ENCODE data around the gene CDHR3. TPM values are rescaled to one million over a fixed set of nuclear protein-coding genes. Genes with fewer than 3 reads are reported as not detected.

The CDHR3 gene
- total and polyA plus RNA-seq, 5 donors from 2014 or later: 5.6 to 38.2 (median 8.5) TPM

DNA sequence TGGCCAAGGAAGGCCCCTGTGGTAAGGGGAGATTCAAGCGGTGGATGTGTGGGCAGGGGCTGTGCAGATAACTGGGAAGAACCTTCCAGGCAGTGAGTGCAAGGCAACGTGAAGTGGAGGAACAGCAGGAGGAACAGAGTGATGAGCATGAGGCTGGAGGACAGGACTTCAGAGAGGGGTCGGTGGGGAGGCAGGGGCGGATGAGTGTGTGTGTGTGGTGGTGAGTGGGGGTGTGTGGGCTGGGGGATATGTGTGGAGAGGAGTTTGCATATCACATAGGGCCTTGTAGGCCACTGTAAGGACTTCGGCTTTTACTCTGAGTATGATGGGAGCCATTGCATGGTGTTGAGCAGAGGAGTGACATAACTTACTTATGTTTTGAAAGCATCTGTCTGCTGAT is 75.2 kb downstream of the CDHR3 start:
- DNase-seq: no peak
- H3K4me1 ChIP-seq (ENCODE audit: control insufficient read depth, insufficient read depth, low read length, poor library complexity, severe bottlenecking): peaks cover 18% of the 10 kb centered on the region
- Mint-ChIP-seq H3K9me3 (no peaks in the 10 kb centered on the region), H3K4me3 (no peak overlapping the region), H3K27me3 (peaks cover 5% of the 10 kb centered on the region), H3K36me3 (no peaks in the 10 kb centered on the region), H3K4me1 (peaks cover 0 to 35% (median 9%) of the 10 kb centered on the region in 4 donors), H3K27ac (peak overlapping the region in 2 of 3 donors; percentile 2 to 57)
- no peaks in the 10 kb centered on the region for H3K27me3 ChIP-seq (ENCODE audit: control insufficient read depth, insufficient read depth, low read length)
- no peak overlapping the region for H3K4me3 ChIP-seq (ENCODE audit: low read depth, low read length)
- no peak for ATAC-seq (ENCODE audit: low read depth in 2 of 2)
- no peaks in the 10 kb centered on the region for H3K9me3 ChIP-seq (ENCODE audit: control insufficient read depth in 2 of 2, low read length in 2 of 2)
- H3K36me3 ChIP-seq (ENCODE audit: control insufficient read depth, insufficient read depth, low read length): no peaks in the 10 kb centered on the region
- no peak overlapping the region for H3K27ac ChIP-seq (ENCODE audit: insufficient read depth, low read length, poor library complexity, severe bottlenecking)

DNA sequence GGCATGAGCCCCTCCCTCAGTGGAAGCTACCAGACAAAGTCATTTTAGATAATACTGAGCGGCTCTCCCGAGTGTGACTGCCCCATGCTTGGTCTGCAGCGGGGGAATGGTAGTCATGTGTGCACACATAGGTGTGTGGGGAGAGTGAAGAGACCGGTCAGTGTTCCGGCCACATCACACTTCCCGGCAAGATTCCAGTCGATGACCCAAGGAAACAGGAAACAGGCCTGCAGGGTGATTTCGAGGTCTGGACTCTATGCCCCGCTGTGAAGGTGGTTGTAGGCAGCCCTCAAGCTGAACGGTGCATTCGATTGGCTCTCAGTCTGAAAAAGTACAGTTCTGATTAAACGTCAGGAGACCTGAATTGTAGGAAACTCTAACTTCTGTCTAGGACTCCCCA is 75.9 kb downstream of the CDHR3 start:
- H3K4me1 Mint-ChIP-seq: peaks cover 0 to 35% (median 9%) of the 10 kb centered on the region in 4 donors
- H3K4me3 Mint-ChIP-seq: no peak overlapping the region
- H3K4me1 ChIP-seq (ENCODE audit: control insufficient read depth, insufficient read depth, low read length, poor library complexity, severe bottlenecking): peaks cover 18% of the 10 kb centered on the region
- ATAC-seq (ENCODE audit: low read depth in 2 of 2) (no peak), DNase-seq (no peak)
- no peaks in the 10 kb centered on the region for H3K36me3 Mint-ChIP-seq
- H3K9me3 ChIP-seq (ENCODE audit: control insufficient read depth in 2 of 2, low read length in 2 of 2): no peaks in the 10 kb centered on the region
- no peak overlapping the region for H3K4me3 ChIP-seq (ENCODE audit: low read depth, low read length)
- no peak overlapping the region for H3K27ac ChIP-seq (ENCODE audit: insufficient read depth, low read length, poor library complexity, severe bottlenecking)
- H3K36me3 ChIP-seq (ENCODE audit: control insufficient read depth, insufficient read depth, low read length): no peaks in the 10 kb centered on the region
- H3K27ac Mint-ChIP-seq: no peak overlapping the region
- H3K27me3 Mint-ChIP-seq: peaks cover 5% of the 10 kb centered on the region
- H3K27me3 ChIP-seq (ENCODE audit: control insufficient read depth, insufficient read depth, low read length): no peaks in the 10 kb centered on the region
- no peaks in the 10 kb centered on the region for H3K9me3 Mint-ChIP-seq

DNA sequence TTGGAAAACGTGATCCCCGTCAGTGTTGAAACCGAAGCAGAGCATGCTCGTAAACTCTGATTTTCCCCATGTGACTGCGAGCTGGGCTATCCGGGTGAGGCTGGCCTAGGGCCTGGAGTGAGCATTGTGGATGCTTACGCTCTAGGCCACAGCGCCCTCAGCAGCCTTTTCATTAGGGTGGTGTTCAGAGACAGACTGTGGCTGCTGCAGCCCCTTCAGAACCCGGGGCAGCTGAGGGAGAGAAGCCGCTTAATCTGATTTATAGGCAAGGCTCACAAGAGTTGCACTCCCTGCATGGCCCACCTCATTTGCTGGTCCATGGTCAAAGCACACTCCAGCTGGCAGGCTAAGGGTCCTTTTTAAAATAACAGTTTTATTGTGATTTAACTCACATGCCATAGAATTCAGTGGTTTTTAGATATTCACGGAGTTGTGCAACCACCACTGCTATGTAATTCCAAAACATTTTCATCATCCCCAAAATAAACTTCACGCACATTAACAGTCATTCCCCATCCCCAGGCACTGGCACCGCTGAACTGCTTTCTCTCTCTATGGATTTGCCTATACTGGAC is 76.5 kb downstream of the CDHR3 start:
- Mint-ChIP-seq H3K36me3 (no peaks in the 10 kb centered on the region), H3K9me3 (no peaks in the 10 kb centered on the region), H3K27ac (no peak overlapping the region), H3K4me1 (peaks cover 0 to 35% (median 7%) of the 10 kb centered on the region in 4 donors), H3K4me3 (no peak overlapping the region), H3K27me3 (peaks cover 12% of the 10 kb centered on the region)
- Histone ChIP-seq H3K4me1 (ENCODE audit: control insufficient read depth, insufficient read depth, low read length, poor library complexity, severe bottlenecking) (peaks cover 18% of the 10 kb centered on the region), H3K27me3 (ENCODE audit: control insufficient read depth, insufficient read depth, low read length) (no peaks in the 10 kb centered on the region), H3K4me3 (ENCODE audit: low read depth, low read length) (no peak overlapping the region), H3K27ac (ENCODE audit: insufficient read depth, low read length, poor library complexity, severe bottlenecking) (no peak overlapping the region), H3K36me3 (ENCODE audit: control insufficient read depth, insufficient read depth, low read length) (no peaks in the 10 kb centered on the region), H3K9me3 (ENCODE audit: control insufficient read depth in 2 of 2, low read length in 2 of 2) (no peaks in the 10 kb centered on the region)
- ATAC-seq (ENCODE audit: low read depth in 2 of 2) (no peak), DNase-seq (no peak)

DNA sequence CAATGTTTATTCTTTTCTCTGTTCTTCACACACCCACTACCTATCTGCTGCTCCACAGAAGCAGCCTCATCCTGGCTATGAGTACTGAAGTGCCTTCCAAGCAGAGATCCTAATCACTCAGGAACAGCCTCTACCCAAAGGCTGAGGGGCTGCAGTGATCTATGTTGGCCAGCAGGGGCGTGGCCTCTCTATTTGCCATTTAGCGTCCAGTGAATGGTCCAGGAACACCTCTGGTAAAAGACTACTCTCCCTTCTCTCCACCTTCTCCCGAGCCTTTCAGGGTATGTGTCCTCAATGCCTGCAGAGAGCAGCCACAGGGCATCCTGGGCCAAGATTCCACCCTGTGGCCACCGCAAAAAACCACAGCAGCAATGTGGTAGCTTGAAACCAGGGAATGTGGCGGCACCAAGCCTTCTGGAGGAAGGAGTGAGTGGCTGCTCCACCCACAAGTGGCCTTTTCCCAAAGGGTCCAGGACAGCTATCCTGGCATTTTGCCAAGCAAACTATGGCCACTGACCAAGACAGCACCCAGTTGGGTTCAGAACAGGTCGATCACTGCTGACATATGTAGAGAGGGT is 78.2 kb downstream of the CDHR3 start:
- H3K4me1 ChIP-seq (ENCODE audit: control insufficient read depth, insufficient read depth, low read length, poor library complexity, severe bottlenecking): peaks cover 18% of the 10 kb centered on the region
- no peaks in the 10 kb centered on the region for H3K36me3 Mint-ChIP-seq
- peak overlapping the region in 2 of 3 donors; percentile 18 to 65 for H3K27ac Mint-ChIP-seq
- H3K27me3 Mint-ChIP-seq: peaks cover 25% of the 10 kb centered on the region
- peak overlapping the region in 1 of 4 donors; percentile 62 for H3K4me3 Mint-ChIP-seq
- no peak overlapping the region for H3K4me3 ChIP-seq (ENCODE audit: low read depth, low read length)
- peak in 1 of 2 donors; percentile 22 for ATAC-seq (ENCODE audit: low read depth in 2 of 2)
- no peak overlapping the region for H3K27ac ChIP-seq (ENCODE audit: insufficient read depth, low read length, poor library complexity, severe bottlenecking)
- H3K4me1 Mint-ChIP-seq: peaks cover 0 to 34% (median 7%) of the 10 kb centered on the region in 4 donors
- peaks cover 0 to 2% (median 0%) of the 10 kb centered on the region in 7 donors for H3K9me3 Mint-ChIP-seq
- H3K36me3 ChIP-seq (ENCODE audit: control insufficient read depth, insufficient read depth, low read length): no peaks in the 10 kb centered on the region
- H3K9me3 ChIP-seq (ENCODE audit: control insufficient read depth in 2 of 2, low read length in 2 of 2): no peaks in the 10 kb centered on the region
- H3K27me3 ChIP-seq (ENCODE audit: control insufficient read depth, insufficient read depth, low read length): peaks cover 3% of the 10 kb centered on the region
- peak in 2 of 3 donors; percentile 21 to 42 for DNase-seq

DNA sequence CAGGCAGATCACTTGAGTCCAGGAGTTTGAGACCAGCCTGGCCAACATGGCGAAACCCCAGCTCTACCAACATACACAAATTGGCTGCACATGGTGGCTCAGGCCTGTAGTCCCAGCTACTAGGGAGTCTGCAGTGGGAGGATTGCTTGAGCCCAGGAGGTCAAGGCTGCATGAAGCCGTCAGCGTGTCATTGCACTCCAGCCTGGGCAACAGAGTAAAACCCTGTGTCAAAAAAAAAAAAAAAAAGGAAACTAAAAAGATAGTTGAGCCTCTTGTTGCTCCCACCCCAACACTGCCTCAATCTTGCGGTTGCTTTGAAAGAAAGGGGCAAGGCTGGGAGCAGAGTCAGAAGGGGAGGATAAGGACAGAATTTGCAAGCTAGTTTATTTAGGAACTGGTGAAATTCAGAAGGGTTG is 79.1 kb downstream of the CDHR3 start:
- H3K4me3 ChIP-seq (ENCODE audit: low read depth, low read length): no peak overlapping the region
- no peaks in the 10 kb centered on the region for H3K9me3 ChIP-seq (ENCODE audit: control insufficient read depth in 2 of 2, low read length in 2 of 2)
- Mint-ChIP-seq H3K4me3 (peak overlapping the region in 1 of 4 donors; percentile 72), H3K36me3 (no peaks in the 10 kb centered on the region), H3K27ac (peak overlapping the region in 2 of 3 donors; percentile 65), H3K9me3 (peaks cover 0 to 2% (median 0%) of the 10 kb centered on the region in 7 donors), H3K27me3 (peaks cover 27% of the 10 kb centered on the region), H3K4me1 (peaks cover 0 to 34% (median 7%) of the 10 kb centered on the region in 4 donors)
- H3K27ac ChIP-seq (ENCODE audit: insufficient read depth, low read length, poor library complexity, severe bottlenecking): no peak overlapping the region
- DNase-seq (no peak), ATAC-seq (ENCODE audit: low read depth in 2 of 2) (no peak)
- peaks cover 18% of the 10 kb centered on the region for H3K4me1 ChIP-seq (ENCODE audit: control insufficient read depth, insufficient read depth, low read length, poor library complexity, severe bottlenecking)
- peaks cover 3% of the 10 kb centered on the region for H3K27me3 ChIP-seq (ENCODE audit: control insufficient read depth, insufficient read depth, low read length)
- H3K36me3 ChIP-seq (ENCODE audit: control insufficient read depth, insufficient read depth, low read length): no peaks in the 10 kb centered on the region

DNA sequence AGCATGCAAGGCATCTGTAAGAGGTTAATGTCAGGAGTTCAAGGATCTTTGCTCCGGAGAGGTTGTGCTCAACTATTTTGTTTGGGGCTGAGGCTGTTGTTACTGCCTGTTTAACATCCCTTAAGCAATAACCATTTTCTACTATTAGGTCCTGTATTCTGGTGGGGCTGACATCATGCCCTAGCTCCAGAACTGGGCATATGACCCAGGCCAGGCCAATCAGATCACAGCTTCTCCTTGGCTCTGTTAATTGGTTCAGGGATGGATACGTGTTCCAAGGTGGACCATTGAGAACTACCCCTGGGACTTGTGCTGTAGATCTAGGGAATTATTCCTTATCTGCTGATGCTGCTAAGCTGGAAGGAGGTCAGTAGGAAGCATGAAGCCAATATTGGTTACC is 82.1 kb downstream of the CDHR3 start:
- no peak overlapping the region for H3K4me3 ChIP-seq (ENCODE audit: low read depth, low read length)
- Mint-ChIP-seq H3K9me3 (peaks cover 0 to 2% (median 0%) of the 10 kb centered on the region in 7 donors), H3K4me3 (no peak overlapping the region), H3K4me1 (peaks cover 0 to 27% (median 6%) of the 10 kb centered on the region in 4 donors), H3K36me3 (no peaks in the 10 kb centered on the region), H3K27ac (no peak overlapping the region), H3K27me3 (peaks cover 31% of the 10 kb centered on the region)
- peaks cover 3% of the 10 kb centered on the region for H3K27me3 ChIP-seq (ENCODE audit: control insufficient read depth, insufficient read depth, low read length)
- peaks cover 18% of the 10 kb centered on the region for H3K4me1 ChIP-seq (ENCODE audit: control insufficient read depth, insufficient read depth, low read length, poor library complexity, severe bottlenecking)
- H3K27ac ChIP-seq (ENCODE audit: insufficient read depth, low read length, poor library complexity, severe bottlenecking): no peak overlapping the region
- no peaks in the 10 kb centered on the region for H3K36me3 ChIP-seq (ENCODE audit: control insufficient read depth, insufficient read depth, low read length)
- ATAC-seq (ENCODE audit: low read depth in 2 of 2) (no peak), DNase-seq (no peak)
- H3K9me3 ChIP-seq (ENCODE audit: control insufficient read depth in 2 of 2, low read length in 2 of 2): no peaks in the 10 kb centered on the region

DNA sequence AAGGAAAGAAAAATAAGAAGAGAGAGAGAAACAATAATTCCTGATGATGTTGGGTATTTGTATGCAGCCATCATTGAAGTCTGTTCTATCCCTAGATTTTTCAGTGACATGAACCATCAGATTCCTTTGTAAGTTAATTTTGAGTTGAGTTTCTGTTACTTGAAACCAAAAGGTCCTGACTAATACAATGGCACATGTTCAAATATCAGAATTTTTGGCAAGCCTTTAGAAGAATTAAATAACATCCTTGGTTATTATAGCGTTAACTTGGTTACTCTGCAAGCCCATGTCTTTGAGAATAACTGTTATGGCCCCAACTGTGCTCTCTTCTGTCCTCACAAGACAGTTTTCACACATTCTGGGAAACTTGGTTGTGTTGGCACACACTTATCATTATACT is 82.5 kb downstream of the CDHR3 start:
- Histone ChIP-seq H3K4me1 (ENCODE audit: control insufficient read depth, insufficient read depth, low read length, poor library complexity, severe bottlenecking) (peaks cover 18% of the 10 kb centered on the region), H3K27ac (ENCODE audit: insufficient read depth, low read length, poor library complexity, severe bottlenecking) (no peak overlapping the region), H3K36me3 (ENCODE audit: control insufficient read depth, insufficient read depth, low read length) (no peaks in the 10 kb centered on the region), H3K9me3 (ENCODE audit: control insufficient read depth in 2 of 2, low read length in 2 of 2) (no peaks in the 10 kb centered on the region), H3K4me3 (ENCODE audit: low read depth, low read length) (no peak overlapping the region), H3K27me3 (ENCODE audit: control insufficient read depth, insufficient read depth, low read length) (peaks cover 3% of the 10 kb centered on the region)
- ATAC-seq (ENCODE audit: low read depth in 2 of 2) (no peak), DNase-seq (no peak)
- Mint-ChIP-seq H3K4me1 (peaks cover 0 to 24% (median 6%) of the 10 kb centered on the region in 4 donors), H3K36me3 (no peaks in the 10 kb centered on the region), H3K27ac (no peak overlapping the region), H3K9me3 (peaks cover 0 to 2% (median 0%) of the 10 kb centered on the region in 7 donors), H3K4me3 (no peak overlapping the region), H3K27me3 (peaks cover 35% of the 10 kb centered on the region)

DNA sequence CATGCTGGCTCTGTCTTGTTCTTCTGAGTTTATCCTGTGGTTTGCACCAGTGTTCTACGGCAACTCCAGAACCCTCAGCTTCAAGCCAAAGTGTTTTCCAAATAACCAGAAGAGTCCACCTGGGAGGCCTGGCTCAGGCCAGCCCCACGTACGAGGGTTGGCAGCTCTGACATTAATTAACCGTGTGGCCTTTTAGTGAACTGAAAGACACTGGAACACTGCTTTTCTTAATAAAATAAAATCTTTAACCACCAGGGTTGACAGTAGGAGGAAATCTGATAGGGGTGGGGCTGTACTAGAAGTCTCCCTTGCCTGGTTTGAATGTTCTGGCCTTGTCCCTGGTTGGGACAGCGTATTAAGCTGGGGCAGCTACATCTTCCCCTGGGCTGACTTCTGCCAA is 84.1 kb downstream of the CDHR3 start:
- Mint-ChIP-seq H3K27ac (no peak overlapping the region), H3K9me3 (peaks cover 0 to 2% (median 0%) of the 10 kb centered on the region in 7 donors), H3K4me3 (no peak overlapping the region), H3K36me3 (no peaks in the 10 kb centered on the region), H3K27me3 (peaks cover 41% of the 10 kb centered on the region), H3K4me1 (peaks cover 0 to 8% (median under 1%) of the 10 kb centered on the region in 4 donors)
- H3K27me3 ChIP-seq (ENCODE audit: control insufficient read depth, insufficient read depth, low read length): peaks cover 3% of the 10 kb centered on the region
- H3K4me3 ChIP-seq (ENCODE audit: low read depth, low read length): no peak overlapping the region
- H3K4me1 ChIP-seq (ENCODE audit: control insufficient read depth, insufficient read depth, low read length, poor library complexity, severe bottlenecking): peaks cover 8% of the 10 kb centered on the region
- no peak for ATAC-seq (ENCODE audit: low read depth in 2 of 2)
- H3K27ac ChIP-seq (ENCODE audit: insufficient read depth, low read length, poor library complexity, severe bottlenecking): no peak overlapping the region
- no peaks in the 10 kb centered on the region for H3K9me3 ChIP-seq (ENCODE audit: control insufficient read depth in 2 of 2, low read length in 2 of 2)
- DNase-seq: no peak
- no peaks in the 10 kb centered on the region for H3K36me3 ChIP-seq (ENCODE audit: control insufficient read depth, insufficient read depth, low read length)
